B cell (primary cell): Measurements from ENCODE around the gene RIT2. TPM values are rescaled to one million over a fixed set of nuclear protein-coding genes. Genes with fewer than 3 reads are reported as not detected.
"Not testable (repeated sequence)": the region's sequence is repeated elsewhere in the genome, so short reads cannot be mapped to it uniquely, and the experiment has no call there.

Experiments
- ATAC-seq: fragments of 200-7000 bp; cut with Tn5 transposase; one replicate; pipeline ENCODE4 v1.10.0; 2021; ENCODE audit warnings: low read depth, mild to moderate bottlenecking, moderate number of reproducible peaks, moderate library complexity
- CTCF ChIA-PET: fragments of 350-600 bp; sonication (Branson Sonifier 250); formaldehyde crosslinking; loops from one replicate; lab custom pipeline; 2021; ENCODE audit warnings: antibody characterized with exemption, inconsistent platforms; lab: Charles Lee
- POLR2A ChIA-PET: fragments of 350-600 bp; sonication (Branson Sonifier 250); formaldehyde crosslinking; loops from one replicate; lab custom pipeline; 2021; ENCODE audit warnings: antibody characterized with exemption; lab: Charles Lee
- DNase-seq: peaks from one replicate; pipeline ENCODE4 v3.0.0; 2013
- H2AFZ ChIP-seq: 2 replicates; pipeline ENCODE4 v1.6.1; 2012; ENCODE audit warnings: mild to moderate bottlenecking, low read depth, low read length; ENCODE audit not compliant: insufficient read depth, poor library complexity, severe bottlenecking
- H3K27ac ChIP-seq, 2 donors: 1 replicate in 1 of 2; 2 replicates in 1 of 2; pipeline ENCODE4 v1.5.1; 2012 to 2013; ENCODE audit warnings: low read length in 2 of 2, mild to moderate bottlenecking in 2 of 2, moderate library complexity in 1 of 2
- H3K27me3 ChIP-seq, 4 experiments: fragments of 200-600 bp in 1 of 4; sonication (generic) in 1 of 4; replicated peaks in 1 of 4; 1 replicate in 2 of 4; 2 replicates in 2 of 4; pipeline versions ENCODE4 v1.6.1 to v1.7.0; 2013 to 2016; ENCODE audit warnings: low read length in 3 of 4, mild to moderate bottlenecking in 2 of 4, mixed read lengths in 1 of 4, moderate library complexity in 1 of 4; ENCODE audit not compliant: insufficient read depth in 4 of 4, control insufficient read depth in 3 of 4; ENCODE audit errors: control extremely low read depth in 1 of 4
- H3K36me3 ChIP-seq, 2 experiments: replicated peaks in 1 of 2; 1 replicate in 1 of 2; 2 replicates in 1 of 2; pipeline versions ENCODE4 v1.6.1 to v1.7.1; 2013; ENCODE audit warnings: low read length in 1 of 2; ENCODE audit not compliant: insufficient read depth in 2 of 2, control insufficient read depth in 1 of 2; ENCODE audit errors: control extremely low read depth in 1 of 2, extremely low read depth in 1 of 2
- H3K4me1 ChIP-seq, 2 donors: fragments of 200-600 bp in 1 of 2; sonication (generic) in 1 of 2; 1 replicate in 1 of 2; 2 replicates in 1 of 2; pipeline versions ENCODE4 v1.5.1 to v1.6.1; 2013 to 2017; ENCODE audit warnings: low read length in 2 of 2; ENCODE audit not compliant: control insufficient read depth in 2 of 2, insufficient read depth in 2 of 2
- H3K4me2 ChIP-seq: replicated peaks from 2 replicates; pipeline ENCODE3; 2012; ENCODE audit warnings: mild to moderate bottlenecking, low read depth, low read length; ENCODE audit not compliant: poor library complexity, severe bottlenecking
- H3K4me3 ChIP-seq, 5 experiments: fragments of 200-600 bp in 1 of 5; sonication (generic) in 1 of 5; 1 replicate in 3 of 5; 2 replicates in 2 of 5; pipeline versions ENCODE4 v1.5.1 to v1.7.0; 2011 to 2016; ENCODE audit warnings: low read length in 4 of 5, mild to moderate bottlenecking in 4 of 5, low read depth in 2 of 5, control low read depth in 1 of 5, moderate library complexity in 1 of 5; ENCODE audit not compliant: insufficient read depth in 1 of 5; ENCODE audit errors: control extremely low read depth in 1 of 5, extremely low read depth in 1 of 5
- H3K79me2 ChIP-seq: fragments of 200-600 bp; sonication (generic); one replicate; pipeline ENCODE4 v1.6.0; 2016; ENCODE audit warnings: low read length; ENCODE audit not compliant: control insufficient read depth, insufficient read depth
- H3K9ac ChIP-seq: fragments of 200-600 bp; sonication (generic); 2 replicates; pipeline ENCODE4 v1.6.1; 2017; ENCODE audit warnings: mild to moderate bottlenecking, low read length, moderate library complexity
- H3K9me3 ChIP-seq, 3 donors: one replicate each; pipeline versions ENCODE4 v1.6.1 to v1.7.1; 2013; ENCODE audit warnings: low read length in 2 of 3; ENCODE audit not compliant: control insufficient read depth in 2 of 3, insufficient read depth in 1 of 3; ENCODE audit errors: control extremely low read depth in 1 of 3
- H4K20me1 ChIP-seq: 2 replicates; pipeline ENCODE4 v1.6.0; 2012; ENCODE audit warnings: mild to moderate bottlenecking, low read length; ENCODE audit not compliant: insufficient read depth, control insufficient read depth, poor library complexity, severe bottlenecking
- H3K27ac Mint-ChIP-seq: one replicate; pipeline ENCODE4 v1.8.0; 2021; ENCODE audit warnings: mixed read lengths
- H3K27me3 Mint-ChIP-seq: one replicate; pipeline ENCODE4 v1.8.0; 2021; ENCODE audit warnings: mixed read lengths
- H3K4me1 Mint-ChIP-seq: one replicate; pipeline ENCODE4 v1.8.0; 2021; ENCODE audit warnings: mixed read lengths
- H3K4me3 Mint-ChIP-seq: one replicate; pipeline ENCODE4 v1.8.0; 2021; ENCODE audit warnings: mixed read lengths
- H3K9me3 Mint-ChIP-seq: one replicate; pipeline ENCODE4 v1.8.0; 2022; ENCODE audit warnings: mixed read lengths; ENCODE audit not compliant: insufficient read depth
- EZH2 ChIP-seq: IDR thresholded peaks from 2 replicates; pipeline ENCODE4 v1.6.1; 2012; ENCODE audit warnings: borderline replicate concordance, low read depth, mild to moderate bottlenecking, moderate library complexity, low read length; ENCODE audit not compliant: insufficient read depth, poor library complexity, severe bottlenecking
- WGBS: methylation state at CpG from one replicate; pipeline ENCODE4 v1.1.5; 2013; ENCODE audit warnings: missing lambda C conversion rate; ENCODE audit not compliant: insufficient coverage; 5-methylcytosine and 5-hydroxymethylcytosine counted together
- intact Hi-C: fragments of 100-400 bp; cut with micrococcal nuclease; formaldehyde crosslinking; loops from one replicate; pipeline ENCODE4 v1.10.0; 2022
- polyA plus RNA-seq: library from polyadenylated mRNA; depleted of rRNA; stranded (reverse); fragments of >200 nt; gene quantifications from 2 replicates; pipeline ENCODE4 v1.2.3, GENCODE V29; 2012
- total RNA-seq, 2 donors: library from RNA; stranded (reverse); fragments of 120-200 nt in 1 of 2; gene quantifications; 1 replicate in 1 of 2; 2 replicates in 1 of 2; pipeline versions ENCODE4 v1.2.3 to v1.2.4, GENCODE V29; 2013 to 2022
- TF ChIP-seq, protein P1 (sequence below): fragments of 200-600 bp; IDR thresholded peaks from one replicate; pipeline ENCODE4 v1.8.0; 2022; ENCODE audit warnings: antibody characterized with exemption, mild to moderate bottlenecking

Gene RIT2
- total and polyA plus RNA-seq, 2 donors (not counting 1 experiment from before 2014, with no cell fraction given) = not detected

DNA sequence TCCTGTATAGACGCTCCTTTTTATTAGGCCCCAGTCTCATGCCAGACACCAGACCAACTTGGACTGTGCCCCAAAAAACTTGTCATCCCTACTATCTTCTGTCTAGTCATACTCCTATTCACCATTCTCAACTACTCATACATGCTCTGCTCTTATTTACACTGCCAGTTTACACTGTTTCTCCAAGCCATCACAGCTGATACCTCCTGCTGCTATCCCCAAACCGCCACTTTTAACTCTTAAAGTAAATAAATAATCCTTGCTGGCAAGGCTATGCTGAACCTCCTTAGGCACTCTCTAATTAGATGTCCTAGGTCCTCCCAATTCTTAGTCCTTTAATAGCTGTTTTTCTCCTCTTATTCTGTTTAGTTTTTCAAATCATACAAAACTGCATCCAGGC is 374.2 kb downstream of the RIT2 start:
- H3K4me1 Mint-ChIP-seq, H3K27me3 ChIP-seq, H3K36me3 ChIP-seq, ATAC-seq, H3K9me3 ChIP-seq, H3K79me2 ChIP-seq, H3K9me3 Mint-ChIP-seq, H3K4me1 ChIP-seq, H2AFZ ChIP-seq, CTCF ChIA-PET, H3K4me2 ChIP-seq, H3K27ac Mint-ChIP-seq, intact Hi-C loops, H3K4me3 Mint-ChIP-seq, POLR2A ChIA-PET, DNase-seq, H3K9ac ChIP-seq, H3K27ac ChIP-seq, H3K4me3 ChIP-seq, H3K27me3 Mint-ChIP-seq, H4K20me1 ChIP-seq: not testable (repeated sequence)
- WGBS = 75% methylated on average over 2 of the region's 2 CpGs

DNA sequence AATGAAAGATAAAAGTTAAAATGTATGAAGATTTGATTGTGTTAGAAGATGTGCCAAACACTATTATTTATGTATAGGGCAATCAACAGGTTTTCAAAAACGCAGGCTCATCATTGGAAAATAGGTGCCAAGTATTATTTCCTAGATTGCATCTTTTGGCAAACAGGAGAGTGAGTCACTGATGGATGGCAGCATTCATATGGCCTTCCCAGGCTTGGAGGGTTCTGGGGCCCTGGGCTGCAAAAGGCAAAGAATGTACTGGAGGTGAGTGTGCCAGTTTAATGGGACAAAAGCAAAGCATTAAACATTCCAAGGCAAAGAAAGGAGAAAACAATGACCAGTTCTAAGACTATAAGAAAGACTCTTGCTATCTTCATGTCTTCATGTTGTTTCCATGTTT is 379.4 kb downstream of the RIT2 start:
- WGBS = no CpG with 5 or more reads among the region's 1 CpG
- Histone ChIP-seq H3K36me3 (no peaks in the 10 kb centered on the region), H3K9ac (no peak overlapping the region), H3K9me3 (no peaks in the 10 kb centered on the region), H3K27ac (no peak overlapping the region), H3K4me1 (no peaks in the 10 kb centered on the region), H2AFZ (no peak overlapping the region), H3K79me2 (no peaks in the 10 kb centered on the region), H3K27me3 (no peaks in the 10 kb centered on the region), H4K20me1 (no peaks in the 10 kb centered on the region), H3K4me3 (no peak overlapping the region), H3K4me2 (no peak overlapping the region)
- Mint-ChIP-seq H3K27ac (no peak overlapping the region), H3K4me3 (no peak overlapping the region), H3K27me3 (no peaks in the 10 kb centered on the region), H3K4me1 (no peaks in the 10 kb centered on the region), H3K9me3 (peaks cover 3% of the 10 kb centered on the region)
- no peak for ATAC-seq
- POLR2A ChIA-PET = no interaction called here
- DNase-seq = no peak
- CTCF ChIA-PET = no interaction called here
- intact Hi-C loops = no loop called here
- TF ChIP-seq, protein P1, sequence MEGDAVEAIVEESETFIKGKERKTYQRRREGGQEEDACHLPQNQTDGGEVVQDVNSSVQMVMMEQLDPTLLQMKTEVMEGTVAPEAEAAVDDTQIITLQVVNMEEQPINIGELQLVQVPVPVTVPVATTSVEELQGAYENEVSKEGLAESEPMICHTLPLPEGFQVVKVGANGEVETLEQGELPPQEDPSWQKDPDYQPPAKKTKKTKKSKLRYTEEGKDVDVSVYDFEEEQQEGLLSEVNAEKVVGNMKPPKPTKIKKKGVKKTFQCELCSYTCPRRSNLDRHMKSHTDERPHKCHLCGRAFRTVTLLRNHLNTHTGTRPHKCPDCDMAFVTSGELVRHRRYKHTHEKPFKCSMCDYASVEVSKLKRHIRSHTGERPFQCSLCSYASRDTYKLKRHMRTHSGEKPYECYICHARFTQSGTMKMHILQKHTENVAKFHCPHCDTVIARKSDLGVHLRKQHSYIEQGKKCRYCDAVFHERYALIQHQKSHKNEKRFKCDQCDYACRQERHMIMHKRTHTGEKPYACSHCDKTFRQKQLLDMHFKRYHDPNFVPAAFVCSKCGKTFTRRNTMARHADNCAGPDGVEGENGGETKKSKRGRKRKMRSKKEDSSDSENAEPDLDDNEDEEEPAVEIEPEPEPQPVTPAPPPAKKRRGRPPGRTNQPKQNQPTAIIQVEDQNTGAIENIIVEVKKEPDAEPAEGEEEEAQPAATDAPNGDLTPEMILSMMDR = no peak
- no peak for TF ChIP-seq EZH2
